Central memory CD4-positive, alpha-beta T cell (primary cell): Measurements from ENCODE around the gene CSMD2.

Source experiments
- DNase-seq: peaks from one replicate; pipeline ENCODE4 v3.0.0; 2022

CSMD2 gene

DNA sequence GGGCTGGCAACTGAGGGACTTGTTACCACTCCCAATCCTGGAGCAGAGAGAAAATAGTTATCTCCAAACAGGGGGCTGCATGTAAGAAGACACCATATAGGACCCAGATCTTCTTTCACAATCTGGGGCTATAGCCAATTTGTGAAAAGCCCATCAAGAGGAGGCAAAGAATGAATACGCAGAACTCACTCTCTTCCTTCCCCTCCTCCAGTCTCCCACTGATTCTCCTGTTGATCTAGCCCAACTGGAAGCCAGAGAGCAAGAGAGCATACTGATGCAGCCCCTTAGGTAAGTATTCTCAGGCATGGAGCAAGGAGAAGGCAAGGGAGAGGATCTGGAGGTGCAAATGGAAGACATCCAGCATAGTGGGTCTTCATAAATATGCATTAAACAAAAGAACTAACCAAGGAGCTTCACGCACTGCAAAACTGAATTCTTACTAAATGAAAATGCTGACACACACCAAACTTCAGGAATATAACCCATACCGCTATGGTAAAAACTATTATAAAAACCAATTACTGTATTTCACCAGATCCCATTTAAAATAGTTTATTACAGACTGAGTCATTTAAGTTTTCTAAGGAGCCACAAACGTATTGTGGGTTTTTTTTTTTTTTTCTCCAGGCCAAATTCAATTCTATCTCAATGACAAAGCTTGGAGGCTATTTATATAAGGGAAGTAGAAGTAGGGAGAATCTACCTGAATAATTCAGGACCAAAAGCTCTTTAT lies 316.7 kb downstream of the CSMD2 start:
- no peak for DNase-seq

DNA sequence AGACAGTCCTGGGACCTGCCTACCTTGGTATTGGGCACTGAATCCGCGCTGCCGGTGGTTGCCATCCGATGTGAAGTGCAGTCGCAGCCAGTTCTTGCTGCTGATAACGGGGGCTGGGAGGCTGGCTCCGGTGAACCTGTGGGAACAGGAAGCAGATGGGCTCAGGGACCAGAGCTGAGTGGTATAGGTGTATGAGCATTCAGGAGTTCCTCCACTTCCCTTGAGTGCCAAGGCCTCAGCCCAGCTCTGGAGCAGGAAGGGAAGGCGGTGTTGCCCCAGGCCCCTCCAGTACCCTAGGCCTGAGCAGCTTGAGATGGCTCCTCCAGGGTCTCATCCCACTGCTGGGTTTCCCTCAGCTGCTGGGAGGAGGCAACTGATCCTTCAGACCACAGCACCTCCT lies 318.2 kb downstream of the CSMD2 start:
- DNase-seq, result no peak

DNA sequence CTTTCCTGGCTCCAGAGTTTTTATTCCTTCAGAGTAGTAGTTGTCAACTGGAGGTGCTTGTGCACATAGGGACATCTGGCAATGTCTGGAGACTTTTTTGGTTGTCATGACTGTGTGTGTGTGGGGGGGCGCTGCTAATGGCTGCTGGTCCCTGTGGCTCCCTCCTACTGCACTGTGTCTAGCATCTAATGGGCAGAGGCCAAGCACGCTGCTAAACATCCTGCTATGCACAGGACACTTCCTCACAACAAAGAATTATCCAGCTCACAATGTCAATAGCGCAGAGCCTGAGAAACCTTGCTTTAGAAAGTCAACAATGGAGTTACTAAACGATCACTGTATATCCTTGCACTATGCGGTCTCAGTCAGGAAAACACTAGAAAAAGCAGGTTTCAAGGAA lies 320.9 kb downstream of the CSMD2 start:
- DNase-seq, result no peak

DNA sequence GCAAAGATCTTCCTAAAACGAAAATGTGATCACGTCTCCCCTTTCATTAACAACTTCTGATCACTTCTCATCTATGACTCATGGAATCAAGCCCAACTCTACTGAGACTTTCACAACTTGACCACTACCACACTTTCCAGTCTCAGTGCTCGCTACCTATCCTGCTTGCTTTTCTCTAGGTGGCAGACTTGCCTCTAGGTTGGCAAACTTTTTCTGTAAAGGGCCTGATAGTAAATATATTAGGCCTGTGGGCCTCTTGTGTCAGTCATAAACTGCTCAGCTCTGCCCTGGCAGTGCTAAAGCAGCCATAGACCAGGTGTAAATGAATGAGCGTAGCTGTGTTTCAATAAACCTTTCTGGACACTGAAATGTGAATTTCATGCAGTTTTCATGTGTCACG lies 322.7 kb downstream of the CSMD2 start:
- DNase-seq, result no peak

DNA sequence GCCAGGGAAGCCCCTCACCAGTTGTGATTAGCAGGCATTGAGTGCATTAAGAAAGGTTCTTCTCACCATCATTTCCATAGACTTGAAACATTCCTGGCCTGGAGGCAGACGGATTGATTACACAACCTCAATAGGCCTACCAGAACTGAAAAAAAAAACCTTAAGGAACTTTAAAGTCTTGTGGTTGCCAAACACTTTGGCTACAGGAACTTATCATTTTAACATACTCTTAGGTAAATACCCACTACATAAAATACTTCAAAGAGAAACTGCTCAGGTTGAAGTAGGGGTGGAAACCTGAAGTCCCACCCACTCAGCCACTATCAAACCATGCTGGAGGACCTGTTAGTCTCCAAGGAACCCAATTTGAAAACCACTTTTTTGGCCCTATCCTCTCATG lies 323.5 kb downstream of the CSMD2 start:
- DNase-seq, result no peak

DNA sequence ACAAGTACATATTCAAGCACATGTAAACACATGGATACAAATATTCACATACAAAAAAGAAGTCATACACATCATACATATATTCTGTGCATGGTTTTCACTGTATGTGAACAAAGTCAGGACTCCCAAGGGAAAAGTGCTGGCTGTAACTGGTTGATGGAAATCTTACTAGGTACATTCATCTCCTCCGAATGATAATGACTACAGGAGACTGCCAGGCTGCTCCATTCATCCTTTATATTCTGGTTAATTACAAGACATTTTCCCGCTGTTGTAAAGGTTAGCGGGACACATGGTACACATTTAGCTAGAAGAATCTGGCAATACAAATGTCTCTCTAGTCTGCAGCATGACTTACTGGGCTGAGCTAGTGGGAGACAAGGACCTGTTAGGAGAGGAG lies 327.4 kb downstream of the CSMD2 start:
- no peak for DNase-seq

DNA sequence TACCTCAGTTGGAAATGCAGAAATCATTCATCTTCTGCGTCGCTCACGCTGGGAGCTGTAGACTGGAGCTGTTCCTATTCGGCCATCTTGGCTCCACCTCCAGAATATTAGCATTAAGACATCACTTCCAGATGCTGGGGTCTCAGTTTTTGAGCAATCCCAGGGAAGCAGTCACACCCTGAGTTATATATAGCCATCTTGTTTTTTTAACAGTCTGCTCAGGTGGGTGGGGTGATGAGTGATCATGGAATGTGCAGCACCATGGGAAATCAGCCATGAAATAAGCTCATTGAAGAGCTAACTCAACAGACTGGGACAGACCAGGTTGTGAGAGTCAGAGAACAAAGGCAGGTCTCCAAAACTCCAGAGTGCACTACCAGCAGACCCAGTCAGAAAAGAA lies 328.1 kb downstream of the CSMD2 start:
- DNase-seq, result no peak

DNA sequence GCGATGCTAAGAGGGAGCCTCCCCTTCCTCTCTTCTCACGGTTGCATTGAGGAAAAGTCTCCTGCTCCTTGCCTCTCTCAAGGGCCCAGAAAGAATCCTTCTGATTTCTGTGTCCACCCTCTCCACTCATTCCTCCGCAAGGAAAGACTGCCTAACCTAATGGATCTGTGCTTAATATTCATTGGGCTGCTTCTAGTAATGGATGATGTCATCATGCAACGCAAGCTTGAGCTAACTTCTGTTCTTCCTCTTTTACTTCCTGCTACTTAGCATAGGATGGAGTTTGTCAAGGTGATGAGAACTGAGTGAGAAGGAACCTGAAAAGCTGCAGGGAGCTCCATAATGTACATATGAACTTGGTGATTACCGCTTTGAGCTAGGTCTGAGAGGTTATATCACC lies 336.4 kb downstream of the CSMD2 start:
- DNase-seq, result no peak

DNA sequence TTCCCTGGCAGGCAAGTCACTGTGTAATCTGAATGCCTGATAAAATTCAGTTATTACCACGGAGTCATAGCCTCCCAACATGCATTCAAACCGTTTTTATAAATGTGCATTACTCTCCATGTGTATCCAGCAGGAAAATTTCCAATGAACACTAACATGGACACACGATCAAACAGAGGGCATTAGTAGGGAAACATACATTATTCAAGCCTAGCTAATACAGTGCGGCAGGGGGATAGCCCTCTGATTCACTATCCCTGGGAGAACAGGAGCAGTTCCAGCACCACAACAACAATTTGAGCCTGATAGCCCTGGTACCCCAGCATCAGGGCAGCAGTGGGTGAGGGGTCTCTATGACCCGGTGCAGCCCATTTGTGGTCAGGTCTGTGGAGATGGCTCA lies 337.0 kb downstream of the CSMD2 start:
- no peak for DNase-seq

DNA sequence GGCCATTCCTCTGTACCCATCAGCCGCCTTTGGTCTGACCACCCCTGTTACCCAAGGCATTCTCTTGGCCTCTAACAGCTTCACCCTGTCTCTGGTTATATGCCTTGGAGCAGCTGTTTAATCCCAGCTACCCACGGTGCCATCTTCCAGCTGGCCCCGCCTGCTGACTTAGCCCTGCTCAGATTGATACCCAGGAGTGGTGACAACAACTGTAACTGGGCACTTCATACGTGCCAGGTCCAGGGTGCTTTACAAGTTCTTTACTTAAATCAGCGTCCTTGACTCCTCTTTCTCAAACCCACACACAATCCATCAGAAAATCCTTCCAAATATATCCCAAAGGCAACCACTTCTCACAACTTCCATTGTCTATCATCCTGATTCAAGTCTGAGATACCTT lies 338.3 kb downstream of the CSMD2 start:
- DNase-seq, result no peak

DNA sequence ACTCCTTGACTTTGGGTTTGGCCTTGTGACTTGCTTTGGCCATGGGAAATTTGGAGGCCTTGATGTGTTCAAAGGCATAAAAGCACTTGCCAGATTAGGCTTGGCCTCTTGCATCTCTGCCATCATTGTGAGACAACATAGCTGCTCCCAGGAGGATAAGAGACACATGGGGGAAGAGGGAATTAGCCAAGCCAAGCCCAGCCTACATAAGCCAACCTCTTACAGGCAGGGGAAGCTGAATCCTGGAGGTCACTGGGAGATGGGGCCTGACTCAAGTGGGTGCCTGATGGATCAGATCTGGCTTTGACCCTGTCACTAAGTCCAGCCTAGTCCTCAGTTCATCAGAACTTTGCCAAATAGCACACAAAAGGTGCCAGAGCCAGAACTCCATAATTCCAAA lies 338.7 kb downstream of the CSMD2 start:
- no peak for DNase-seq

DNA sequence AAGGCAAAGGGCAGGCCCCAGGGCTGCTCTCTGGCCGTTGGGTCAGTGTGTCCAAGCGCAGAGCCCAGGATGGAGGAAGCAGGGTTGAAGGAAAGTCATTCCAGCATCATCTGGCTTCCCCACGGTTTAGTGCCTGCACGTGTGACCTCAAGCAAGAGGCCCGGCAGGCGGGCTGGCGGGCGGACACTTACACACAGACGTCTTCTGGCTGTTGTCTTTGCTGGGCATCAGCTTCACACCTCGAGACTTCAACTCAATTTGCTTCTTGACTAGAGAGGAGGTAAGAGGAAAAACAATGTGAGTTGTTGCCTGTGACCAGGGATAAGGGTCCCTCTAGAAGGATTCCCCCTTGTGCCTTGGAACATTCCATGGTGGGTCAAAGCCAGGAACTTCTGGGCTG lies 339.5 kb downstream of the CSMD2 start:
- no peak for DNase-seq

DNA sequence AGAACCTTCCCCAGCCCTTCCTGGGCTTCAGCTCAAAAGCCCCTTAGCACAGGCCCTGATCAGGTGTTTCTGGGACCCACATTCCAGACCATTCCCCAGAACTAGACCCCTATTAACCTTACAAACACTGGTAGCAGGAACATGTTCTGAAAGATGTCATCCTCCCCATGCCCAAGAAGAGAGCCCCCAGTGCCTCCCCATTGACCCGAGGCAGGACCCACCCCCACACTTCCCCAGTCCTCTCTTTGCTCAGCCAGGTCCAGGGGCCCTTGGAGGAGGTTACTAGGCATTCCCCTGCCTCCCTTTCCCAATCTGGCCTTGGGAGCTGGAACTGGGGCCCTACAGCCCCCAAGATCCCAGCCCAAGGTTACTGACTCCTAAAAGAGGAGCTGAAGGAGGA lies 340.1 kb downstream of the CSMD2 start:
- DNase-seq, result no peak

DNA sequence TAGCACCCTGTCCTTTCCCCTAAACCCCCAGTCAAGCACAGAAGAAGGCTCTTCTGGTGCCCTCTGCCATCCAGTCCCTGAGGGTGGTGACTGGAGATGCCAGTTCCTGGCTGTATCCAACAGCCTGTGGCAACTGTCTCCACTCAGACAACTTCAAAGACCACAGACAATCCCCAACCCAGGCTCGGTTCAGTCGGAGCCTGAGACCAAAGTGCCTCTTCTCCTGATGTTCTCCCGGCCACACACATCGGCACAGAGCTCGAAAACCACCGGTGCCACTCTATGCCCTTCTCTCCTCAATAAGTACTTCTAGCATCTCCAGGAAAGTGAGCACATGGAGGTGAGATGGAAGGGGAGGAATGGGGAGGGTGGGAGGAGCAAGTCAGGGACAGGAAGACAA lies 340.7 kb downstream of the CSMD2 start:
- no peak for DNase-seq

DNA sequence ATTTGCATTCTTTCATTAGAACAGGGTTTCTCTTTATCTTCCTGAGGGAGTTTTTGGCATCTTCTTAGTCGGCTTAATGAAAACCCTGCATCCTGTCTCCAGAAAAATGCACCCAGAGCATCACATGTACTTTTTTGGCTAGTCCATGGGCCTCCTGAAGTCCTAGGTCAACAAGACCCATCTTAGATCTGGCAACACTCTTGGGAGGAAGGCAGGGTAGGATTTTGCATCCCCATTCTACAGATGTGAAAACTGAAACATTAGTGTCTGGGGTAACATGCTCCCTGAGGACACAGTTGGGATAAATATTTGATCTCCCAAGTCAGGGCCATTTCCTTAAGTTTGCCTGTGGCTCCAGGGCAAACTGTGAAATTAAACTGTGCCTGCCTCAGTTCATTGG lies 341.2 kb downstream of the CSMD2 start:
- no peak for DNase-seq

DNA sequence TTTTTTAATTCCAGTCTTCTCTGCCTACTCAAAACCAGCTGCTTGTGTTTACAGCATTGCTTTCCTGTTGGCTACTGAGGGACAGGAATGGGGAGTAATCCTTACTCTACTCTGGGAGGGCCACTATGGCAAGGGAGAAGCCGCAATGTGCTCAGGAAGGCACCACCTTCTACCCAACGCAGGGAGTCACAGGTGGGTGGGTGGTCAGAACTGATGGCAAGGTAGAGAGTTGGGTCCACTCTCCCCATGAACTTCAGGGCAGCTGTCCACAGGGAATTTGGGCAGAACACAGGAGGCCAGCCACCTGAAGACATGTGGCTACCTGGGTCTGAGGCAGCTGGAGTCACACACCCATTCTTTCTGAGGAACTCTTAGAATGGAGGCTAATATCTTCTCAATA lies 341.6 kb downstream of the CSMD2 start:
- DNase-seq, result no peak

DNA sequence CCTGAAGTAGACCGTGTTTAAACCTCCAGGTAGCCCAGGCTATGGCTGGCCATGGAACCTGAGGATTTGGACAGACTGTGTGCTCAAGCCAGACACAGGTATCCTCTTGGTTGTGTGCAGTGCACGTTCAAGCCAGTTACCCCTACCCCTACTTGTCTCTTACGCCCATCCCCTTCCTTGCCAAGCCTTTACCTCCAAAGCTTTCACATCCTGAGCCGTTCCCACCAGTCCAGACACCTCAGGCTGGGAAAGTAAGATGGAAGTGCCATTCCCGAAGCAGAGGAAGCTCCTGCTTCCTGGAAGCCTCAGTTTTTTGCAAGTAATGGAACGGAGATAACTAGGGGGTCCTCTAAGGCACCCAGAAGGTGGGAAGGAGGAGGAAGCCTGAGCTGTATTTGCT lies 342.6 kb downstream of the CSMD2 start:
- no peak for DNase-seq

DNA sequence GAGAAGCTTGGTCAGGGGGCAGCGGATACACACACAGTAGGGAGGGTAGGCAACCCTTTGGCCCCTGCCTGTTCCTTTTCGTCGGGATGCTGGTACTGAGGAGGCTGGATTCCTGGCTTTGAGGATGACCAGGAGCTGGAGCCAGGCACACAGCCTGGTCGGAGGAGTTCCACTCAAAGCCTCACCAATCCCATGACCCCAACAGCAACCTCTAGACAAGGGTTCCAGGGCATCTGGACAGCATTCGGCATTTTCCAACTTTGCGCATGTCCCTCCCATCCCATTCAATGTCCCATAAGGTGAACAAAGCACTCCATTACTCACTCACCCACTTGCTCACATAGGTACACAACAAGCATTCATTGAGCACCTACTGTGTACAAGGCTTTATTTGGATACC lies 343.7 kb downstream of the CSMD2 start:
- DNase-seq, result no peak

DNA sequence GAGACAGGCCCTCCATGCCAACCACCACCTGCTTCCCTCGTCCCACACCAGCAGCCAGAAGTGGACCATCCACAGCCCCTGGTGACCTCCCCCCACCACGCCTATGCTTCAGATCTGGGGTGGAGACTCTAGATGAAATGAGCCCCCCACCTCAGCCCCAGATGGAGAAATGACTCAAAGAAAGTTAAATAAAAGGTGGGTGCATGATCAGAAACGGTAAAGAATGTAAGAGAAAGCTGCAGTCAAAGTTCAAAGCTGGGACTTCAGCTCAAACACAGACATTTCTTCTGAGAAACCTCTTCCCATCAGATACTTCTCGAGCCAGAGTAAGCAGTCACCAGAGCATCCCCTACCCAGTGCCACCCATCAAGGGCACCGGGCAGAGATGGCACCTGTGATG lies 344.2 kb downstream of the CSMD2 start:
- no peak for DNase-seq

DNA sequence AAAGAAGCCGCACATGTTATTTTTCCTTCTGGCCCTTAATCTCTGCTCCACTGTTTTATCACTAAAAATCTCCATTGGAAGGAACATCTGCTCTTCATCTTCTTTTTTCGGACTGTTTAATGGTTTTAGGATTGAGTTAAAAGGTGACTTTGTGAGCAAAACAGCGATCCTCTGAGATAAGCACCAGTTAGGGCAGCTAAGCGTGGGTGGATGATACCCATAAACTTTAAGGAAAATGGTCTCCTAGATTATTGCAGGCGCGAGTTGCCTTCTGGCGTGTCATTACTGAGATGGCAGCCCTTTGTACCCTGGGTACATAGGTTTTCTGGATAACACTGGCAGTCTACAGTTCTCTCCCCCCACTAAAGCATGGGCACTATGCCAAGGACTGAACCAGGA lies 345.1 kb downstream of the CSMD2 start:
- DNase-seq, result no peak

DNA sequence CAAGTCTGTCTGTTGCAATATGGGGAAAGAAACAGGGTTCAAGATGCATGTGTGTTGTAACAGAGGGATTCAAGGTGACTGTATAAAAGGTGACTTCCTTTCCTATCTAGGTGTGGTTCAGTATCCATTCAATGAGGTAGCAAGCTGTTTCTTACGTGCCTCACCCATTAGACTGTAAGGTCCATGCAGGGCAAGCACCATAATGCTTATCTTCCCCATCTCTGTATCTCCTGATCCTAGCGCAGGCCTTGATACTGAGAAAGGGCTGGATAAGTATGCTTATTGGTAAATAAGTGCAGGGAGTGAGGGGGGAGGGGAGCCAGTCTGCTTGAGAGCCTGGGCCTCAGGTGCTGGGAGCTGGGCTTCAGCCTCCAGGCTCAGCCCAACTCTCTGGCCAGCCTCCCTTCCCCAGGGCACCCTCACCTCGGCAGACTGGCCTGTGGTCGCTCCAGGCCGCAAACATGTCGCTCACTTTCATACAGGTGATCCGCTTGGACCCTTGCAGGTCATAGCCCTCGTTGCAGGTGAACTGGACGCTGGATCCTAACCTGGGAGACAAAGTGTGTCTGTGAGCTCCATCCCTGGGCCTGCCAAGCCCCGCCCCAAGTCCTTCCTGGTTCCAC lies 345.6 kb downstream of the CSMD2 start:
- no peak for DNase-seq

DNA sequence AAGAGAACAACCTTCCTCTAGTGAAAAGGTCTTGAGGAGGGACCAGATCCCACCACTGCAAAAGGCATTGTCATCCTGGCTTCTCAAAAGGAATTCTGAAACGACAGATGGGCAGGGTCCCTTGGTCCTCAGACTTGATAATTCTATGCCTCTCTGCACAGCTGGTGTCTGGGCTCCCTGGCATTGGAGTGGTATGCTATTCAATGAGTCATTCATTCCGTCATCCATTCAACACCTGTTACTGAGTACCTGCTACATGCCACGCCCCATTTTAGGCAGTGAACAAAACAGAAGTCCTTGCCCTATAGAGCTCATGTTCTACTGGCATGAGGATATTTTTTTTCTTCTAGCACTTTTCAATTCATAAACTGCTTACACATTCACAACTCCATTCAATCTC lies 347.0 kb downstream of the CSMD2 start:
- no peak for DNase-seq

DNA sequence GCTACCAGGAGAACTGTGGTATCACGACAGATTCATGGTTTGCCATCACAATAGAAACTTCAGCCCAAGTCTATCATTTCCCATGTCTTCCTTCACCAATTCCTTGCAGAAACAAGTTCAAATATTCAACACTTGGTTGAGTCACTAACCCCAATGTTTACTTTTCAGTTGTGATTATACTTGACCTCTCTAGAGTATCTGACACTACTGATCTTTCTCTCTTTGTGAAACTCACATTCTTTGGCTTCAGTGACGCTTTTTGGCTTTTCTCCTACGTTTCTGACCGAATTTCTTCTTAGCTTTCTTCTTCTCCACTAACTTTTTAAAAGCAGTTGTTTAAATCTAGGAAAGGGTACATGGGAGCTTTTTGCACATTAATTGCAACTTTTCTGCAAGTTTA lies 350.0 kb downstream of the CSMD2 start:
- DNase-seq, result no peak

DNA sequence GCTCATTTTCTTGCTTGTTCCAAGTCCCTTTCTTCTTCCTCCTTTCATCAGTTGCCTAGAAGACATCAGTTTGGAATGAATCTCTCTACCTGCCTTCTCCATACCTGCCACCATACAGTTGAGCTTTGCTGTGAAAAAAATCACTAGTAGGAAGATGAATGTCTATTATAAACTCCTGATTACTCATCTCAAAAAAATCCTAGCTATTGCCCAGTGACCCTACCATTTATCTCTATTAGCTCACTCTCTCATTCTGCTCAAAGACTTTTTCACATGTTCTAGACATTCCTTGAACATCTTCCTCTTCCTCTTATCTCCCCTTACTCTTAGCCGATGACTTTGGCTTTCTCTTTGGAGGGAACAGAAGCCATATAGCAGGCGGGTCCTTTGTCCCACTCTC lies 350.9 kb downstream of the CSMD2 start:
- no peak for DNase-seq

DNA sequence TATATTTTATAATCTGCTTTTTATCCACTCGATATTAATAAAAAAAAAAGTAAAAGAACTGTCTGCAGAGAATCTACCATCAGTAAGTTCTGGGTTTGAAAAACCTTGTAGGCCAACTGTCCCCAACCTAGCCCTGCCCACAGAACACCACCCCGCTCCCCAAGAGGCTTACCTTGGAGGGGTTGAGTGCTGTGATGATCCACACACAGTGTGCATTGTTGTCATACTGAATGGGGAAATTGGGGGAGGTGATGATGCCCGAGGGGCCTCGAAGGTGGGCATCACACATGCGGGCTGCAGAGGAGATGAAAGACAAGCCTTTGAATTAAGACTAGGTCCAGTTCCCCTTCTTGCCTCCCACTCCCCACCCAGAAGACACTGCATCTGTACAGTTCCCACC lies 354.5 kb downstream of the CSMD2 start:
- DNase-seq, result no peak
